AG10803 (cell line): ENCODE data around the gene DYNC1I1.

Experiments used
- DNase-seq: peaks from one replicate; pipeline ENCODE4 v3.0.0; 2010; ENCODE audit warnings: low read depth
- H3K4me3 ChIP-seq: 2 replicates; pipeline ENCODE4 v1.5.1; 2011; ENCODE audit warnings: mild to moderate bottlenecking, low read length, control low read depth
- TF ChIP-seq, protein P1 (sequence below): conservative IDR thresholded peaks from 2 replicates; pipeline ENCODE4 v1.5.1; 2011; ENCODE audit warnings: mild to moderate bottlenecking, low read length, control low read depth, inconsistent platforms

DYNC1I1 gene

DNA sequence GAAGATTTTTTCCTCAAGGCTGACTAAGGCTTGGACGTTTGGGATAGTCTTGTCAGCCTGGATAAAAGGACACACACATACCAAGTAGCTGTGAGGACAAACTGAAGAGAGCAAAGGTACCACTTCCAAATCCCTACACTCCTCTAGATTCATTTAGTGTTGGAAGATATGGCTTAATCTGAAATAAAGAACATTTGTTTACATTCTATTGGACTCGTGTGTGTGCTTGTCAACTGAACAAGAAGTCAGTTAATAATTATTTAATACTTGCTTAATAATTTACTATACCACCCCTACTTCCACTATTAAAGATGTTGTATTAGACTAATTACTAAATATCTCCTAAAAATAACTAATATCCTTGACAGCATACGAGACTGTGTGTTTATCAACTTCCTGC, 23.3 kb upstream of the DYNC1I1 start:
- DNase-seq, result no peak
- H3K4me3 ChIP-seq, result no peak overlapping the region
- TF ChIP-seq, protein P1, sequence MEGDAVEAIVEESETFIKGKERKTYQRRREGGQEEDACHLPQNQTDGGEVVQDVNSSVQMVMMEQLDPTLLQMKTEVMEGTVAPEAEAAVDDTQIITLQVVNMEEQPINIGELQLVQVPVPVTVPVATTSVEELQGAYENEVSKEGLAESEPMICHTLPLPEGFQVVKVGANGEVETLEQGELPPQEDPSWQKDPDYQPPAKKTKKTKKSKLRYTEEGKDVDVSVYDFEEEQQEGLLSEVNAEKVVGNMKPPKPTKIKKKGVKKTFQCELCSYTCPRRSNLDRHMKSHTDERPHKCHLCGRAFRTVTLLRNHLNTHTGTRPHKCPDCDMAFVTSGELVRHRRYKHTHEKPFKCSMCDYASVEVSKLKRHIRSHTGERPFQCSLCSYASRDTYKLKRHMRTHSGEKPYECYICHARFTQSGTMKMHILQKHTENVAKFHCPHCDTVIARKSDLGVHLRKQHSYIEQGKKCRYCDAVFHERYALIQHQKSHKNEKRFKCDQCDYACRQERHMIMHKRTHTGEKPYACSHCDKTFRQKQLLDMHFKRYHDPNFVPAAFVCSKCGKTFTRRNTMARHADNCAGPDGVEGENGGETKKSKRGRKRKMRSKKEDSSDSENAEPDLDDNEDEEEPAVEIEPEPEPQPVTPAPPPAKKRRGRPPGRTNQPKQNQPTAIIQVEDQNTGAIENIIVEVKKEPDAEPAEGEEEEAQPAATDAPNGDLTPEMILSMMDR, result no peak

DNA sequence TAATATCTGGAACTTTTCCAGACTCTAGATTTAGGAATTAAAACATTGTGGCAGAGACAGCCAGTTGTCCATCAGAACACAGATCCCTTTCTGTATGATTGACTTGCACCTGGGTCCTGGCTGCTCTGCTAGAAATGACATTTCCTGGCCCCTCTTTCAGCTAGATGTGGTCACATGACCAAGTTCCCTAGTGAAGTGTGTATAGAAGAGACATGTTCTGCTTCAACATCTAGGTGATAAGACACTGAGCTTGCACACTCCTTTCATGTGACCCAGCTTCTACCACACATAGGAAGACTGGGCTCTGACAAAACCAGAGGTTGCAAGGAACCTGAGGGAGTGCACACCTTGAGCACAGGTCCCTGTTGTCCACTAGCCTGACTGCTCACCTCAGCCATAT, 22.8 kb upstream of the DYNC1I1 start:
- TF ChIP-seq, protein P1, result no peak
- no peak overlapping the region for H3K4me3 ChIP-seq

DNA sequence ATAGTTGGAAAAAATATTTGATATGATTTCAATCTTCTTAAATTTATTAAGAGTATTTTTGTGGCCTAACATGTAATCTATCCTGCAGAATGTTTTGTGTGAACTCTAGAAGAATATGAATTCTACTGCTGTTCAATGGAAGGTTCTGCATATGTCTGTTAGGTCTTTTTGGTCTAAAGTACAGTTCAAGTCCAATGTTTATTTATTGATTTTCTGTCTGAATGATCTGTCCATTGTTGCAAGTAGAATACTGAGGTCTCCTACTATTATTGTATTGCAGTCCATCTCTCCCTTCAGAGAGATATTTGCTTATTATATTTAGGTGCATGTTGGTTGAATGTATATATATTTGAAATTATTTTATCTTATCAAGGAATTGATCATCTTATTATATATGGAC, 18.9 kb upstream of the DYNC1I1 start:
- TF ChIP-seq, protein P1, result no peak
- DNase-seq, result no peak
- no peak overlapping the region for H3K4me3 ChIP-seq

More for the DNA sequence above, 22.8 kb upstream of the DYNC1I1 start:
- DNase-seq, result no peak

DNA sequence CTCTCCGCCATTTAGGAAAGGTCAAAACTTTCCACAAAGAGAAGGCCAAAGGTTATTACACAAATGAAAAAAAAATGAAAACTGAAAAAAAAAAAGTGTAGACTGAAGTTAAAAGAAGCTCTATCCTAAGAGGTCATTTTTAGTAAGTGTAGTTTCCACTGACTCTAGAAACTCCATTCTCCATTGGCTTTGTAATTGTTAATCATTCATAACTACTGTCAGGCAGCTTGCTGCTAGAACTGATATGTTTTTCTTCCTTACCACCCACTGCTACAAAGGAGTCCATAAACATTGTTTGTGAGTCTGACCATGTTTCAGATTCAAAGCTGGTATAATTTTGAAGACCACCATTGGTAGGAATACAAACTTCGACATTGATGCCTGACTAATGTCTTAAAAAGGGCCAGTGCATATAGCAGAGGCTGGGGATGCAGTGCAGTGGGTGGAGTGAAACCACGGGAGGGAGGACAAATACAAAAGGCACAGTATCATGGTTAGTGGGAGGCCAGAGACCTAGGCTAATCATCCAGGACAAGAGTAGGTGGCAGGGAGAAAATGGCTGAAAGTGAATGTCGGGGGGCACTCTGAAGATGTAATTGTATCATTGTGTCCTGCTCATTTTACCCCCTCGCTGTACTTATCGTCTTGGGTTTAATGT, 16.9 kb upstream of the DYNC1I1 start:
- H3K4me3 ChIP-seq, result no peak overlapping the region
- TF ChIP-seq, protein P1, result no peak
- no peak for DNase-seq

DNA sequence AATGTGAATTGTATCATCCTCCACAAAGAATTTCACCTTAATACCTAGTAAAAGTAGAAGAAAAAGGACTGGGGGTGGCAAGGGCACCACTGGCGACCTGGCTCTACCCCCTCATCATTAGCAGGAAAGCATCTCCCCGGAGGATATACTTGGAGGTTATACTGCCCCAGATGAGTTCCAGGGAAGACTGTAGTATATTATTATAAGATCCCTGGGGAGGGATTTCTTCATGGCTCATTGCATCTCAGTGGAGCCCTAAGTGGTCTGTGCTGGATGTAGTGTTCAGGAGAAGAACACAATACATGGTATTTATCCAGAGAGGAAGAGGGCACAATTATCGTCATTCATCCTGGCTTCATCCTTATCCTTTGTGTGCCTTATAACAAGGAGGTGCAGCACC, 14.2 kb upstream of the DYNC1I1 start:
- TF ChIP-seq, protein P1, result no peak
- no peak overlapping the region for H3K4me3 ChIP-seq
- DNase-seq, result no peak

DNA sequence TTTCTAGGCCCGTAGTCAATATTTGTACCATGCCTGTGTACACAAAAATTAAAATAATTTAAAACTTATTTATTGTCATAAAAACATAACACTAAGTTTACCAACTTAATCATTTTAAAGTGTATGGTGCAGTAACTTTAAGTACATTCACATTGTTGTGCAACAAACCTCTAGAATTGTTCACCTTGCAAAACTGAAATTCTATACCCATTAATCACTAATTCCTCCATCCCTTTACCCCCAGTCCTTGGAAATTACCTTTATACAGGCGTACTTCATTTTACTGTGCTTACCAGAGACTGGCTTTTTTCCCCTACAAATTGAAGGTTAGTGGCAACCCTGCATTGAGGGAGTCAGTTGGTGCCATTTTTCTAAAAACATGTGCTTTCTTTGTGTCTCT, 6.3 kb upstream of the DYNC1I1 start:
- TF ChIP-seq, protein P1, result no peak
- H3K4me3 ChIP-seq, result no peak overlapping the region
- DNase-seq, result no peak

DNA sequence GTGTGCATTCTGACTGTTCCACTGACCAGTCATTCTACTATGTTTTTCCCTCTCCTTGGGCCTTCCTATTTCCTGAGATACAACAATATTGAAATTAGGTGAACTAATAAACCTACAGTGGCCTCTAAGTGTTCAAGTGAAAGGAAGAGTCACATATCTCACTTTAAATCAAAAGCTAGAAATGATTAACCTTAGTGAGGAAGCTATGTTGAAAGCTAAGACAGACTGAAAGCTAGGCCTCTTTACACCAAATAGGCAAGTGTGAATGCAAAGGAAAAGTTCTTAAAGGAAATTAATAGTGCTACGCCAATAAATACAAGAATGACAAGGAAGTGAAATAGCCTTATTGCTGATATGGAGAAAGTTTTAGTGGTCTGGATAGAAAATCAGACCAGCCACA, 5.7 kb upstream of the DYNC1I1 start:
- TF ChIP-seq, protein P1, result no peak
- no peak for DNase-seq
- H3K4me3 ChIP-seq, result no peak overlapping the region
